ENCODE results near the gene ELMO3.

The ELMO3 gene

GRCh38 chr16:67182288-67182687, 16.6 kb upstream of the ELMO3 start:
- DNase-seq (ENCODE audit: low read depth) = no peak

- DNase-seq (ENCODE audit: low read depth) = no peak
Observed at GRCh38 chr16:67183284-67183626, 15.7 kb upstream of the ELMO3 start.

GRCh38 chr16:67183627-67184452, 15.1 kb upstream of the ELMO3 start, which contains the start of gene MATCAP1:
TSS of gene MATCAP1 (minus strand) at chr16:67183963. CDS start at chr16:67180610, 3,353 bp downstream.
- peak; percentile 95 for DNase-seq (ENCODE audit: low read depth)

- no peak for DNase-seq (ENCODE audit: low read depth)
Observed at GRCh38 chr16:67184453-67184994, 14.4 kb upstream of the ELMO3 start.

GRCh38 chr16:67184995-67185650, 13.8 kb upstream of the ELMO3 start:
- DNase-seq (ENCODE audit: low read depth) = peak; percentile 77

- no peak for DNase-seq (ENCODE audit: low read depth)
Observed at GRCh38 chr16:67185651-67186134, 13.2 kb upstream of the ELMO3 start.

- DNase-seq (ENCODE audit: low read depth) = no peak
Observed at GRCh38 chr16:67186550-67186950, 12.4 kb upstream of the ELMO3 start.

- DNase-seq (ENCODE audit: low read depth) = no peak
Observed at GRCh38 chr16:67187175-67187890, 11.6 kb upstream of the ELMO3 start.

GRCh38 chr16:67188323-67188722, 10.6 kb upstream of the ELMO3 start:
- DNase-seq (ENCODE audit: low read depth) = no peak

- DNase-seq (ENCODE audit: low read depth) = no peak
Observed at GRCh38 chr16:67188798-67189197, 10.1 kb upstream of the ELMO3 start.

GRCh38 chr16:67190041-67190440, 8.9 kb upstream of the ELMO3 start, which contains the start of gene EXOC3L1:
TSS of gene EXOC3L1 (minus strand) at chr16:67190136. CDS start at chr16:67189676, 460 bp downstream.
- DNase-seq (ENCODE audit: low read depth) = no peak

GRCh38 chr16:67190448-67191399, 8.2 kb upstream of the ELMO3 start:
- DNase-seq (ENCODE audit: low read depth) = no peak

- no peak for DNase-seq (ENCODE audit: low read depth)
Observed at GRCh38 chr16:67191411-67191994, 7.4 kb upstream of the ELMO3 start.

GRCh38 chr16:67191995-67192681, 6.8 kb upstream of the ELMO3 start, which contains the start of gene E2F4:
TSS of gene E2F4 (plus strand) at chr16:67192155. CDS start at chr16:67192228, 73 bp downstream.
- DNase-seq (ENCODE audit: low read depth) = peak; percentile 84

- no peak for DNase-seq (ENCODE audit: low read depth)
Observed at GRCh38 chr16:67192781-67193361, 6.1 kb upstream of the ELMO3 start.

- DNase-seq (ENCODE audit: low read depth) = no peak
Observed at GRCh38 chr16:67193536-67193935, 5.4 kb upstream of the ELMO3 start.

- no peak for DNase-seq (ENCODE audit: low read depth)
Observed at GRCh38 chr16:67194260-67194659, 4.7 kb upstream of the ELMO3 start.

GRCh38 chr16:67195676-67196075, 3.3 kb upstream of the ELMO3 start:
- no peak for DNase-seq (ENCODE audit: low read depth)

GRCh38 chr16:67196881-67197280, 2.0 kb upstream of the ELMO3 start:
- no peak for DNase-seq (ENCODE audit: low read depth)

- no peak for DNase-seq (ENCODE audit: low read depth)
Observed at GRCh38 chr16:67197704-67198103, 1.2 kb upstream of the ELMO3 start.

Measured in GM04504 (cell line).